Activated T-cell treated with anti-CD3 and anti-CD28 coated beads, Interleukin-2, amount 50 U/mL, for 1 hour (primary cell): ENCODE data around the gene CLEC6A.
"Not testable (repeated sequence)": the region's sequence is repeated elsewhere in the genome, so short reads cannot be mapped to it uniquely, and the experiment has no call there.

Source experiments
- DNase-seq: peaks from one replicate; pipeline ENCODE4 v3.0.0-alpha.2; 2020

The CLEC6A gene

DNA sequence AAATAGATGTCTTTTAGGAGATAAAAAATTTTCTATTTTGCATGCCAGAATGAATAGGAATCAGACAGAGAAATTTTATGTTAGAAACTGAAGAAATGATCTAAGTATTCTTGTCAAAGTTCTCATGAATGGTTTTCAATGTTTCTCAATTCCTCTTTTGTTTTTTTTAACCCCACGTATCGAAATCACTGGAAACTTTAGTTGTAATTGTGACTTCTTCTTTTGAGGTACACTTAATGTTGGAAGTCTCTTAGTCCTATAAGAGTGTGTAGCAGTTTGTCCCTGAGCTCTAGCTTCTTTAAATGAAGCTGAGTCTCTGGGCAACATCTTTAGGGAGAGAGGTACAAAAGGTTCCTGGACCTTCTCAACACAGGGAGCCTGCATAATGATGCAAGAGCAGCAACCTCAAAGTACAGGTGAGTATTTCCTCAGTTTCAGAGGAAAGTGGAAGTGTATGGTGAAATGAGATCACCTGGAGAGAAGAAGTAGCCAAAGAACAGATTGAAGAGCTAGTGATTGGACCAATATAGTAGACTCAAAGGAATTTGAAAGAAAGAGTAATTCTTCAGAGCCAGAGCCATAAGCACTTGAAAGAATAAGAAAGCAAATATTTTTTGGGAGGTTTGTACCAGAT lies at the start of gene CLEC6A:
TSS of gene CLEC6A (plus strand) at position 236 of the 634 bp plus-strand sequence. CDS start at position 386, 150 bp downstream.
- DNase-seq, result no peak

DNA sequence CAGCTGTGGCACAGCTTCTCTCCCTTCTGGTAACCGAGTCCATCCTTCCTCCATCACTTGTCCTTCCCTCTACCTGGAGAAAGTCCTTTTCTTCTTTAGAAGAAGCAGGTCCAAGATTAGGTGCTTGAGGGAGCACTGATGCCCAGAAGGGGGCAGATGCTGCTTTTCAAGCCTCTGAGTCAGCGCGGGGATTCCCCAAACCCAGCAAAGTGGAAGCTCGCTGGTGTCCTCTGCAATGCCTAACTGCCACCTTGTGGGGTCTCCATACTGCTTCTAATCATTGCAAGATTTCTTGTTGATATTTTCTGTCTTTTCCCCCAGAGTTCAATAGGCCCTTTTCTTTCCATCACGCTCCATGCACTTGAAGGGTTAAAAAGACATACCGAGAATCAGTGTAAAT lies 36.2 kb upstream of the CLEC6A start:
- DNase-seq, result peak; percentile 26

GRCh38 chr12:8420506-8420905 lies 35.3 kb upstream of the CLEC6A start:
- DNase-seq, result no peak

GRCh38 chr12:8444536-8445278 lies 11.1 kb upstream of the CLEC6A start:
- not testable (repeated sequence) for DNase-seq

- no peak for DNase-seq
Measured at GRCh38 chr12:8445731-8446130, 10.0 kb upstream of the CLEC6A start.

DNA sequence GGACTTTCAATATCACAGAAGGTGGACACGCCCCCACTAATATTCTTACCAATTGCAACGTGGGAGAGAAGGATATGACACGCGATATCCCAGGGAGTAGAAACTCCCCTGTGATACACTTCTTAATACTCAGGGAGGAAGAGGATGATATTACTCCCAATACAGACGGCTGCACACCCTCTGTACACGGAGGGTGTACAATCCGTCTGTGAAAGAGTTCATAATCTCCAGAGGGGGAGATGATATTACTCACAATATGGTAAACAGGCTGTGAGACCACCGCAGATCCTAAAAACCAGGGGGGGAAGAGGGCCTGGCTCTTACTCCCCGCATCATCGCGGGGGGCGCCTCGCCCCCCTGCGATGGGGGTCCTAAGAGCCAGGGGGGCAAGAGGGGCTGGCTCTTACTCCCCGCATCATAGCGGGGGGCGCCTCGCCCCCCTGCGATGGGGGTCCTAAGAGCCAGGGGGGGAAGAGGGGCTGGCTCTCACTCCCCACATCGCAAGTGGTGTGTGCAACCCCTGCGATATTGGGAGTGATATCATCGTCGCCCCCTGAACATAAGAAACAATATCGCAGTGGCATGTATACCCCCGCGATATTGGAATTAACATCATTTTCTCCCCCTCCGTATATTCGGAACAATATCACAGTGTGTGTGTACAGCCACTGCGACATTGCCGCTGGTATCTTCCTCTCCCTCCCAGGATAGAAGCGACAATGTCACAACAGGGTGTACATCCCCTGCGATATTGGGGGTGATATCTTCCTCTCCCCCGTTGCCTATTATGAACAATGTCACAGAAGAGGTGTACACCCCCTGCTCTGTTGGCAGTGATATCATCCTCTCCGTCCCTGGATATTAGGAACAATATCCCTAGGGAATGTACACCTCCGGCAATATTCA lies 8.9 kb upstream of the CLEC6A start:
- DNase-seq, result no peak

- no peak for DNase-seq
Measured at GRCh38 chr12:8449355-8449859, 6.4 kb upstream of the CLEC6A start.

GRCh38 chr12:8452036-8452435 lies 3.7 kb upstream of the CLEC6A start:
- no peak for DNase-seq

DNA sequence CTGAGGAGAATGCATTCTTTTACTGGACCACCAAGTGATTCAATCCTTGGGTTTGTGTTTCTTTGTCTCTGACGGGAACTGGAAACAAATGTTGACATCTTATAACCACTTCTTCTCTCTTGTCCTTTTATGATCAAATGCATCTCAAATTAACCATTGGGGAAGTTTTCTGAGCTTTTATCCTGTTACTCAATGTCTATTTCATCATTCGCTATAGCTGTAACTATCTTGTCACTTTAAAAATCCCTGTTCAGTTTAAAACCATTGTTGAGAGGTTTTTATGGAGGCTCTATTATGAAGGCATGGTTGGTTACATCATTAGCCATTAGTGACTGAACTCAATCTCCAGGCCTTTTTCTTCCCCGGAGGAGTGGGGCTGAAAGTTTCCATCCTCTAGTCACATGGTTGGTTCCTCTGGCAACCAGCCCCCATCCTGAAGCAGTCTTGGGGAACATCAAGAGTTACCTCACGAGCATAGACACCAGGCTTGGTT lies 2.7 kb upstream of the CLEC6A start:
- no peak for DNase-seq

DNA sequence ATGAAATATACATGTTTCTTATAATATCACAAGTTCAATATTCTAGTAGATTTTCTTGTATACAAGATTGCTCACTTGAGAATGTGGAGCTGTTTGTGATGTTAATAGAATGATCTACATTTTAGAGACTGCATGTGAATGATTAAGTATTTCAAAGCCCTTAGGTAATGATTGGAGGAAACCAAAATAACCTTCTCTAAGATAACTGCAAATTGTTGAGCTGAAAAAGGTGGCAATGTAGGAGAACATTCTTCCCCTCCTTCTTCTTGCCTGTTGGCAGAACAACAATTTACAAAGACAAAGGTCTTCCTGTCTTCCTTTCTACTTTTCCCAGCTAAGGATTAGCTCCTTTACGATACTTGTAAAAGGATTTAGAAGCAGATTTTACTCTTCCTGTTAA lies 2.0 kb upstream of the CLEC6A start:
- no peak for DNase-seq

- DNase-seq, result no peak
Measured at GRCh38 chr12:8455271-8455670, 491 bp upstream of the CLEC6A start.

DNA sequence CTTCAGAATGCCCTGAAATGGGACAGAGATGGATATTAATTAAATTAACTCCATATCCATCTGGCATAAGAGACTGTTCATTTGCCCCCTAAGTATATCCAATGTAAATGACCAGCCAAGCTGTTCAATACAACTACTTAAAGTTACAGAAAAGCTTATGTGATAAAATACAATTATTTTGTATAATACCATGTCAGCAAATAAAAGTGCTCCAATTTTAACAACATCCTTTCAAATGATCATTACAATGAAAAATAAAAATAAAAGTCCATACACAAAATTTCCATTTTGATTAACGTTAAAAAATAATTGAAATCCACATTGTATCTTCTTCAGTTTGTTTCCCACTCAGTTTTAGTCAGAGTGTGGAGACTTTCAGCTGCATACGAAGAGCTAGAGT lies 5.7 kb downstream of the CLEC6A start:
- no peak for DNase-seq

GRCh38 chr12:8465301-8465996 lies 9.7 kb downstream of the CLEC6A start:
- DNase-seq, result no peak

GRCh38 chr12:8466241-8466640 lies 10.5 kb downstream of the CLEC6A start:
- no peak for DNase-seq

DNA sequence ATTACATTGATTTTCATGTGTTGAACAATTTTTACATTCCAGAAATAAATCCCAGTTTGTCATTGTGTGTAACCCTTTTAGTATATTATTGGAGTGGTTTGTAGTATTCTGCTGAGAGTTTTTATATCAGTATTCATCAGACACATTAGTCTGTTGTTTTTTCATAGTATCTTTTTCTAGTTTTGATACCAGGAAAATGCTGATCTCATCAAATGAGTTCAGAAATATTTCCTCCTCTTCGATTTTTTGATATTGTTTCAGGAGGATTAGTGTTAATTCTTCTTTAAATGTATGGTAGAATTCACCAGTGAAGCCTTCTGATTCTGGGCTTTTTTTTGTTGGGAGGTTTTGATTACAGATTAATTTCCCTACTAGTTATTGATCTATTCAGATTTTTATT lies 15.3 kb downstream of the CLEC6A start:
- DNase-seq, result no peak

DNA sequence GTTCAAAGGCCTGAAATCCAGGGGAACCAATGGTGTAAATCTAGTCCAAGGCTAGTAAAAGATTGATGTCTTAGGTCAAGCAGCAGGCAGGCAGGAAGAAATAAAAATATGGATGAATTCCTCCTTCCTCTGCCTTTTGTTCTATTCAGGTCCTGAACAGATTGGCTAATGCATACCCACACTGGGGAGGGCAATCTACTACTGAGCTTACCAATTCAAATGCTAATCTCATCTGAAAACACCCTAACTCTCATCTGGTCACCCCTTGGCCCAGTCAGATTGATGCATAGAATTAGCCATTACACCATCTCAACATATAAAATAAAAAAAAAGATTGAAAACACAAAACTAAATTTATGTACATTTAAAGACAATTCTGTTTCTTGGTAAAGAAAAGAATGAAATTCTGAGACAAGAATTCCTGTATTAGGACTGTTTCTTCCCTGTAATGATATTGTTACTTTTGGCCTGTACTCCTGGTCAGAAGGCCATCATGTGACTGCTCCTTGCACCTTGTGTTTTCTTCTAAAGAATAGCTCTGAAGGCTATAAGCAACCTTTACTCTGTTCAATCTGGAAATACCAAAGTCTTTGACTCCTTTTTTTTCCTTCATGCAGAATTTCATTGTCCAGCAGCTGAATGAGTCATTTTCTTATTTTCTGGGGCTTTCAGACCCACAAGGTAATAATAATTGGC lies 19.9 kb downstream of the CLEC6A start:
- DNase-seq, result no peak

GRCh38 chr12:8482571-8483061 lies 26.9 kb downstream of the CLEC6A start:
- no peak for DNase-seq

DNA sequence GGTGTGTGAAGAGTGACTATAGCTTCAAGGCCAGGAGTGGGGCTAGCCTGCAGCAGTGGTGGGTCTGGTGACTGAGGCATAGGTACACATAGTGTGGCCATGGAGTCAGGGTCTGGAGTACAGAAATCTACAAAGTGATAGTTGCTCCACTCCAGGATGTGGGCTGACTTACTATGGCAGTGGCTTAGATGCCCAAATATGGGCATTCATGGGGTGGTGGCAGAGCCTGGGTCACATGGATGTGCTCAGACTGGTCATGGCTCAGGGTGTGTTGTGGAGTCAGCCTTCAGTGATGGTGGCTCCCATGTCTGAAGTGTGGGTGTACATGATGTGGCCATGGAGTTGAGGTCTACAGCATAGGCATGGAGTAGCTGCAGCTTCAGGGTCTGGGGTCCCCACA lies 27.3 kb downstream of the CLEC6A start:
- DNase-seq, result no peak

DNA sequence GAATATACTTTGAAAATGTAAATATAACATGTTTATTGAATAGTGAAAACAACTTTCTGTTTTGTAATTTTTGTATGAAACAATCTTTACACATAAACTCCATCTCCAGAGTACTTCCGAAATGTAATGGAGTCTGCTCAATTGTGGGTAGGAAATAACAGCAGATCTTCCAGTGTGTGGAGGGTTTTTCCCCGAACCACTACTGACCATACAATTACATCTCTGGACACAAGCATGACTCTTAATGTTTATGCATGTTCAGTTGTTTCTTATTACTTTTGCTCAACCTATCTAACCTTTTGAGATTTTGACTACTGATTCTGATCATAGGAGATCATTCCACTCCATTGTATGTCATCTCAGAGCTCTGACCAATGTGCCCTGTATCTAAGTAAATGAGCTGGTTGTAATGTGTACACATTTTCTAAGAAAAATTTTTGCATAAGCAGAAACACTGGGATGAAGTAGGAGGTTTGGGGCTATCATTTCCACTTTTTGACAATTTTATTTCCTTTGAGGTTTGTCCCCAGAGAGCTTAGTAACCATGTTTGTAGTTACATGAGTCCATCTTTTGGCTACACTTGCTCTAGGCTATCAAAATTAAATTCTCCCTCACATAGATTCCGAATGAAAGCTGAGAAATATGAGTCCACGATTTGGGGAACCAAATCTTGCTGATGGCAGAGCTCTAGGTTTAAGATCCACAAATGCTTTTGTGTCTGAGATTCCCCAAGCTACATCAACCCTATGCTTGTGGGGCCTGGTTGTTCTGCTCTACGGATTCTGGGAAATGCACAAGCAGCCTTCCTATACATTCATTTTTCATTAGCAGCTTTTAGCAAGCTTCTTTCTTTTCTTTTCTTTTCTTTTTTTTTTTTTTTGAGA lies 36.1 kb downstream of the CLEC6A start:
- DNase-seq, result no peak

DNA sequence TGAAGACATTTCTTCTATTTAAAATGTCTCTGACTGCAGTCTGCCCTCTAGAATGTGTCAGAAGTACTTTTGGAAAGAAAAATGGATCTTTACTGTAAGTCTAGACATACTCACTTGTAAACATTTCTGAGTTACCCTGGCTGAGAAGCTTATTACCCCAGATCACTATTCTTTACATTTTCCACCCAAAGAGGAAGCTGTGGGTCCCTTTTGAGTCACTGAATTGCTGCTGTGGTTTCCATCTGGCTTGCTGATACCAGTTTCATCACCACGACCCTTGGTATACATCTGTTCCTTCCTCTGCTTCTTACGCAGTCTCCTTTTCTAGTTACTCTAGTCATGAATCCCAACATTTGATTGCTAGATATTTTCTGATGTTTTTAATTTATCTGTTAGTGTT lies 37.3 kb downstream of the CLEC6A start:
- no peak for DNase-seq

DNA sequence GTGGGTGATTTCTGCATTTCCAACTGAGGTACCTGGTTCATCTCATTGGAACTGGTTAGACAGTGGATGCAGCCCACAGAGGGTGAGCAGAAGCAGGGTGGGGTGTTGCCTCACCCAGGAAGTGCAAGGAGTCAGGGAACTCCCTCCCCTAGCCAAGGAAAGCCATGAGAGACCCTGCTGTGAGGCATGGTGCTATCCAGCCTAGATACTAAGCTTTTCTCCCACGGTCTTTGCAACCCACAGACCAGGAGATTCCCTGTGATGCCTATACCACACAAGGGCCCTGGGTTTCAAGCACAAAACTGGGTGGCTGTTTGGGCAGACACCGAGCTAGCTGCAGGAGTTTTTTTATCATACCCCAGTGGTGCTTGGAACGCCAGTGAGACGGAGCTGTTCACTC lies 39.9 kb downstream of the CLEC6A start:
- DNase-seq, result not testable (repeated sequence)
